Measurements from ENCODE around the gene CAB39. TPM values are rescaled to one million over a fixed set of nuclear protein-coding genes. Genes with fewer than 3 reads are reported as not detected.
A peak's percentile ranks its signal among the peaks of the same experiment; 100 is the strongest.

The CAB39 gene
- total RNA-seq, 1 donor from 2014 or later, result 66.6 TPM

GRCh38 chr2:230781130-230781797, 68.6 kb downstream of the CAB39 start:
- Histone ChIP-seq H3K4me2 (ENCODE audit: low read length) (peak overlapping the region; percentile 12), H4K20me1 (ENCODE audit: insufficient read depth, low read length) (peaks cover 8% of the 10 kb centered on the region), H3K79me2 (ENCODE audit: insufficient read depth, low read length) (peaks cover 89% of the 10 kb centered on the region), H3K9ac (ENCODE audit: low read length) (no peak overlapping the region), H3K4me3 (ENCODE audit: insufficient read depth, low read depth, low read length) (no peak overlapping the region), H3K4me1 (ENCODE audit: insufficient read depth, low read length) (peaks cover 30% of the 10 kb centered on the region), H3K27ac (ENCODE audit: low read depth, low read length) (no peak overlapping the region), H3K27me3 (ENCODE audit: insufficient read depth, low read length) (no peaks in the 10 kb centered on the region), H2AFZ (ENCODE audit: low read depth, low read length) (no peak overlapping the region), H3K9me3 (ENCODE audit: insufficient read depth, low read depth, low read length) (no peaks in the 10 kb centered on the region), H3K36me3 (ENCODE audit: insufficient read depth, low read length) (peaks cover 10% of the 10 kb centered on the region)
- H3K36me3 Mint-ChIP-seq (ENCODE audit: low read depth, unreplicated experiment), result peaks cover 42% of the 10 kb centered on the region
- peak overlapping the region; percentile 67 for H3K27ac Mint-ChIP-seq (ENCODE audit: unreplicated experiment)
- FAIRE-seq (no peak), DNase-seq (ENCODE audit: low read depth) (peak; percentile 73)
- no peak overlapping the region for H3K4me3 Mint-ChIP-seq (ENCODE audit: unreplicated experiment)
- TF ChIP-seq CTCF (IDR thresholded peaks at IDR 0.05; ENCODE audit: insufficient read depth, low read depth, low read length) (no peak), EZH2 (IDR thresholded peaks at IDR 0.05; ENCODE audit: insufficient read depth, low read length) (no peak)
- peaks cover 14% of the 10 kb centered on the region for H3K9me3 Mint-ChIP-seq (ENCODE audit: unreplicated experiment)
- H3K27me3 Mint-ChIP-seq (ENCODE audit: low read depth, unreplicated experiment), result no peaks in the 10 kb centered on the region
- H3K4me1 Mint-ChIP-seq (ENCODE audit: low read depth, unreplicated experiment), result peaks cover 47% of the 10 kb centered on the region

GRCh38 chr2:230783101-230783500, 70.5 kb downstream of the CAB39 start:
- H4K20me1 ChIP-seq (ENCODE audit: insufficient read depth, low read length), result peaks cover 8% of the 10 kb centered on the region
- H3K27ac ChIP-seq (ENCODE audit: low read depth, low read length), result no peak overlapping the region
- peaks cover 22% of the 10 kb centered on the region for H3K4me1 ChIP-seq (ENCODE audit: insufficient read depth, low read length)
- H3K27me3 ChIP-seq (ENCODE audit: insufficient read depth, low read length), result no peaks in the 10 kb centered on the region
- no peaks in the 10 kb centered on the region for H3K9me3 ChIP-seq (ENCODE audit: insufficient read depth, low read depth, low read length)
- H3K36me3 ChIP-seq (ENCODE audit: insufficient read depth, low read length), result peaks cover 15% of the 10 kb centered on the region
- Mint-ChIP-seq H3K4me1 (ENCODE audit: low read depth, unreplicated experiment) (peaks cover 37% of the 10 kb centered on the region), H3K4me3 (ENCODE audit: unreplicated experiment) (no peak overlapping the region), H3K27ac (ENCODE audit: unreplicated experiment) (no peak overlapping the region), H3K36me3 (ENCODE audit: low read depth, unreplicated experiment) (peaks cover 54% of the 10 kb centered on the region), H3K27me3 (ENCODE audit: low read depth, unreplicated experiment) (no peaks in the 10 kb centered on the region), H3K9me3 (ENCODE audit: unreplicated experiment) (peaks cover 18% of the 10 kb centered on the region)
- no peak for FAIRE-seq
- H3K4me3 ChIP-seq (ENCODE audit: insufficient read depth, low read depth, low read length), result no peak overlapping the region
- no peak overlapping the region for H3K9ac ChIP-seq (ENCODE audit: low read length)
- no peak overlapping the region for H2AFZ ChIP-seq (ENCODE audit: low read depth, low read length)
- H3K4me2 ChIP-seq (ENCODE audit: low read length), result no peak overlapping the region
- TF ChIP-seq EZH2 (IDR thresholded peaks at IDR 0.05; ENCODE audit: insufficient read depth, low read length) (no peak), CTCF (IDR thresholded peaks at IDR 0.05; ENCODE audit: insufficient read depth, low read depth, low read length) (no peak)
- DNase-seq (ENCODE audit: low read depth), result no peak
- peaks cover 91% of the 10 kb centered on the region for H3K79me2 ChIP-seq (ENCODE audit: insufficient read depth, low read length)

- H3K79me2 ChIP-seq (ENCODE audit: insufficient read depth, low read length), result peaks cover 90% of the 10 kb centered on the region
- Mint-ChIP-seq H3K36me3 (ENCODE audit: low read depth, unreplicated experiment) (peaks cover 68% of the 10 kb centered on the region), H3K27me3 (ENCODE audit: low read depth, unreplicated experiment) (no peaks in the 10 kb centered on the region), H3K4me1 (ENCODE audit: low read depth, unreplicated experiment) (peaks cover 21% of the 10 kb centered on the region), H3K27ac (ENCODE audit: unreplicated experiment) (peak overlapping the region; percentile 42), H3K9me3 (ENCODE audit: unreplicated experiment) (peaks cover 31% of the 10 kb centered on the region), H3K4me3 (ENCODE audit: unreplicated experiment) (no peak overlapping the region)
- TF ChIP-seq EZH2 (IDR thresholded peaks at IDR 0.05; ENCODE audit: insufficient read depth, low read length) (no peak), CTCF (IDR thresholded peaks at IDR 0.05; ENCODE audit: insufficient read depth, low read depth, low read length) (no peak)
- H4K20me1 ChIP-seq (ENCODE audit: insufficient read depth, low read length), result peaks cover 4% of the 10 kb centered on the region
- H3K4me1 ChIP-seq (ENCODE audit: insufficient read depth, low read length), result peaks cover 11% of the 10 kb centered on the region
- H3K4me3 ChIP-seq (ENCODE audit: insufficient read depth, low read depth, low read length), result no peak overlapping the region
- no peak overlapping the region for H2AFZ ChIP-seq (ENCODE audit: low read depth, low read length)
- peaks cover 18% of the 10 kb centered on the region for H3K36me3 ChIP-seq (ENCODE audit: insufficient read depth, low read length)
- no peak overlapping the region for H3K27ac ChIP-seq (ENCODE audit: low read depth, low read length)
- DNase-seq (ENCODE audit: low read depth), result peak; percentile 35
- peak overlapping the region; percentile 17 for H3K4me2 ChIP-seq (ENCODE audit: low read length)
- no peaks in the 10 kb centered on the region for H3K27me3 ChIP-seq (ENCODE audit: insufficient read depth, low read length)
- H3K9me3 ChIP-seq (ENCODE audit: insufficient read depth, low read depth, low read length), result no peaks in the 10 kb centered on the region
- no peak overlapping the region for H3K9ac ChIP-seq (ENCODE audit: low read length)
- FAIRE-seq, result no peak
Measured at GRCh38 chr2:230784795-230785194, 72.2 kb downstream of the CAB39 start.
